ENCODE results near the gene SLU7. TPM values are rescaled to one million over a fixed set of nuclear protein-coding genes. Genes with fewer than 3 reads are reported as not detected.

Gene SLU7
- total and polyA plus RNA-seq, 2 of the 4 experiments (the other 2 are of a cell fraction): 15.9 to 34.2 TPM

- in situ Hi-C loops (cut with MboI; ENCODE audit: low sequenced_read_pairs): no loop called here
- no TSS peak for BruUV-seq (replicated peaks)
- peaks cover 13 to 29% of the 10 kb centered on the region in 2 experiments for H3K79me1 ChIP-seq (ENCODE audit: low read depth in 1 of 2, low read length in 2 of 2)
- no peaks in the 10 kb centered on the region for H3K27me3 ChIP-seq (ENCODE audit: control insufficient read depth, insufficient read depth, low read length)
- intact Hi-C loops (cut with micrococcal nuclease): loop anchor here (1.0 to 10.0 kb wide), 5 partner anchors 192 to 949 kb away; no protein-coding TSS in a partner anchor
- ATAC-seq (ENCODE audit: low read depth) (no peak; the same call in 1 of the 2 replicates), DNase-seq (peak; percentile 36)
- no peak overlapping the region for H3K9ac ChIP-seq (ENCODE audit: low read depth, low read length)
- no CpG with 5 or more reads among the region's 8 CpGs for WGBS, 2 experiments (ENCODE audit: extremely low coverage in 2 of 2, insufficient read length in 1 of 2)
- H3K18ac ChIP-seq (ENCODE audit: low read depth, low read length): no peak overlapping the region
- no peak overlapping the region for H3K4me2 ChIP-seq (ENCODE audit: low read depth, low read length)
- no peak overlapping the region for H2AK5ac ChIP-seq (ENCODE audit: low read depth, low read length)
- H2BK15ac ChIP-seq (ENCODE audit: low read depth, low read length): no peak overlapping the region
- H4K8ac ChIP-seq (ENCODE audit: low read depth in 2 of 2, low read length in 2 of 2): no peak overlapping the region
- no peak overlapping the region for H2BK5ac ChIP-seq (ENCODE audit: low read depth, low read length, poor library complexity, severe bottlenecking)
- no peak overlapping the region for H2BK120ac ChIP-seq (ENCODE audit: low read depth, low read length)
- H4K20me1 ChIP-seq (ENCODE audit: insufficient read depth, low read length): no peaks in the 10 kb centered on the region
- H4K91ac ChIP-seq (ENCODE audit: insufficient read depth, low read depth, low read length): no peak overlapping the region
- no peaks in the 10 kb centered on the region for H3K4me1 ChIP-seq (ENCODE audit: control insufficient read depth, insufficient read depth, low read length)
- no peak overlapping the region for H4K5ac ChIP-seq (ENCODE audit: low read depth, low read length)
- H3K23ac ChIP-seq (ENCODE audit: low read depth, low read length): no peak overlapping the region
- TF ChIP-seq CTCF (conservative IDR thresholded peaks at IDR 0.05; ENCODE audit: low read depth, low read length): peak; percentile 59
- TF ChIP-seq BHLHE40 (IDR thresholded peaks at IDR 0.05; ENCODE audit: low read depth, low read length): no peak
- TF ChIP-seq RAD21 (IDR thresholded peaks at IDR 0.05; ENCODE audit: low read length): peak; percentile 69
- peak; percentile 51; the same call in 1 of the 2 replicates for TF ChIP-seq MAFK (IDR thresholded peaks at IDR 0.05; ENCODE audit: low read depth, low read length)
- TF ChIP-seq CHD1 (IDR thresholded peaks at IDR 0.05; ENCODE audit: low read depth, low read length): no peak
- peak; percentile 73 for TF ChIP-seq SMC3 (IDR thresholded peaks at IDR 0.05; ENCODE audit: low read depth, low read length)
- TF ChIP-seq FOS (IDR thresholded peaks at IDR 0.05; ENCODE audit: low read depth, low read length): no peak
- TF ChIP-seq CEBPB (IDR thresholded peaks at IDR 0.05; ENCODE audit: low read depth, low read length): no peak
- H3K27ac ChIP-seq (ENCODE audit: insufficient read depth, low read length): no peak overlapping the region
- H3K9me3 ChIP-seq (ENCODE audit: control insufficient read depth, insufficient read depth, low read length): peaks cover 4% of the 10 kb centered on the region; the same call in 1 of the 2 replicates
- H2BK20ac ChIP-seq (ENCODE audit: low read depth, low read length): no peak overlapping the region
- 0 out of 2 replicates have a peak, but pooled peaks cover 2% of the 10 kb centered on the region for H3K9me1 ChIP-seq (ENCODE audit: insufficient read depth, low read length)
- dilution Hi-C loops (cut with HindIII; ENCODE audit: low sequenced_read_pairs, unreplicated experiment): no loop called here
- POLR2A ChIA-PET (ENCODE audit: unreplicated experiment): no interaction called here
- H2AFZ ChIP-seq (replicated peaks; ENCODE audit: low read length, poor library complexity): no peak overlapping the region
- no peak overlapping the region for H3K4me3 ChIP-seq (ENCODE audit: insufficient read depth, low read depth, low read length)
- no peaks in the 10 kb centered on the region; the same call in 1 of the 2 replicates for H3K36me3 ChIP-seq (ENCODE audit: control insufficient read depth, insufficient read depth, low read length)
- no peak overlapping the region for H3K56ac ChIP-seq (ENCODE audit: extremely low read depth, insufficient read depth, low read length)
- no peak overlapping the region for H3K14ac ChIP-seq (replicated peaks; ENCODE audit: low read depth, low read length)
- H3K4ac ChIP-seq (ENCODE audit: low read depth, low read length): no peak overlapping the region
- H2AK9ac ChIP-seq (replicated peaks; ENCODE audit: low read depth, low read length, poor library complexity): no peak overlapping the region
- CTCF ChIA-PET: interaction anchor here (0.6 to 2.0 kb wide), 8 partner anchors 11 to 369 kb away, joined by 3 to 17 read pairs (median 5); partner anchors contain the start of genes C1QTNF2 and PTTG1
Observed at GRCh38 chr5:160390787-160391696, 27.8 kb downstream of the SLU7 start.

Measured in IMR-90 (cell line).